Loucy (cell line): ENCODE data around the gene APLN.

ENCODE experiments used
- H2AFZ ChIP-seq: fragments of 200-600 bp; sonication (generic); 2 replicates; pipeline ENCODE4 v1.6.0; 2016; ENCODE audit warnings: antibody characterized with exemption, mild to moderate bottlenecking, low read length, moderate library complexity
- H3F3A ChIP-seq: fragments of 200-600 bp; 2 replicates; pipeline ENCODE4 v1.6.0; 2016; ENCODE audit warnings: antibody characterized with exemption, low read depth, mild to moderate bottlenecking
- H3K27me3 ChIP-seq: fragments of 200-600 bp; sonication (generic); 2 replicates; pipeline ENCODE4 v1.6.1; 2014; ENCODE audit warnings: low read length, mild to moderate bottlenecking; ENCODE audit not compliant: insufficient read depth, poor library complexity, severe bottlenecking
- H3K36me3 ChIP-seq: fragments of 200-600 bp; sonication (generic); 2 replicates; pipeline ENCODE4 v1.6.1; 2016; ENCODE audit warnings: low read length; ENCODE audit not compliant: insufficient read depth
- H3K4me1 ChIP-seq: fragments of 200-600 bp; sonication (generic); 2 replicates; pipeline ENCODE4 v1.5.1; 2014; ENCODE audit warnings: low read length, mild to moderate bottlenecking; ENCODE audit not compliant: insufficient read depth, poor library complexity, severe bottlenecking
- H3K4me2 ChIP-seq: fragments of 200-600 bp; sonication (generic); 2 replicates; pipeline ENCODE4 v1.6.0; 2014; ENCODE audit warnings: antibody characterized with exemption, low read length, low read depth, mild to moderate bottlenecking; ENCODE audit not compliant: poor library complexity, severe bottlenecking
- H3K4me3 ChIP-seq: fragments of 200-600 bp; sonication (generic); 2 replicates; pipeline ENCODE4 v1.5.1; 2014; ENCODE audit warnings: low read length, mild to moderate bottlenecking, mixed read lengths; ENCODE audit not compliant: poor library complexity, severe bottlenecking
- H3K79me2 ChIP-seq: fragments of 200-600 bp; sonication (generic); 2 replicates; pipeline ENCODE4 v1.6.1; 2014; ENCODE audit warnings: low read length; ENCODE audit not compliant: insufficient read depth
- H3K9ac ChIP-seq: fragments of 200-600 bp; sonication (generic); 2 replicates; pipeline ENCODE4 v1.6.0; 2014; ENCODE audit warnings: mild to moderate bottlenecking, low read depth, low read length, moderate library complexity; ENCODE audit not compliant: poor library complexity, severe bottlenecking
- H3K9me2 ChIP-seq: fragments of 200-600 bp; sonication (generic); replicated peaks from 2 replicates; pipeline ENCODE4 v1.6.1; 2016; ENCODE audit warnings: low read depth, low read length, mixed read lengths
- H3K9me3 ChIP-seq: fragments of 200-600 bp; sonication (generic); 2 replicates; pipeline ENCODE4 v1.6.1; 2014; ENCODE audit warnings: mild to moderate bottlenecking, antibody characterized with exemption, low read length, low read depth; ENCODE audit not compliant: insufficient read depth
- H4K20me1 ChIP-seq: fragments of 200-600 bp; sonication (generic); 2 replicates; pipeline ENCODE4 v1.6.0; 2014; ENCODE audit warnings: antibody characterized with exemption, low read length, mild to moderate bottlenecking; ENCODE audit not compliant: insufficient read depth, poor library complexity, severe bottlenecking
- EZH2phosphoT487 ChIP-seq: fragments of 200-600 bp; IDR thresholded peaks from 2 replicates; pipeline ENCODE4 v1.6.1; 2018; ENCODE audit warnings: antibody characterized with exemption, mild to moderate bottlenecking, moderate library complexity, borderline replicate concordance
- TF ChIP-seq, protein P1 (sequence below): fragments of 200-600 bp; sonication (generic); conservative IDR thresholded peaks from 2 replicates; pipeline ENCODE4 v1.5.1; 2014; ENCODE audit warnings: mild to moderate bottlenecking, antibody characterized with exemption, low read length

APLN gene

DNA sequence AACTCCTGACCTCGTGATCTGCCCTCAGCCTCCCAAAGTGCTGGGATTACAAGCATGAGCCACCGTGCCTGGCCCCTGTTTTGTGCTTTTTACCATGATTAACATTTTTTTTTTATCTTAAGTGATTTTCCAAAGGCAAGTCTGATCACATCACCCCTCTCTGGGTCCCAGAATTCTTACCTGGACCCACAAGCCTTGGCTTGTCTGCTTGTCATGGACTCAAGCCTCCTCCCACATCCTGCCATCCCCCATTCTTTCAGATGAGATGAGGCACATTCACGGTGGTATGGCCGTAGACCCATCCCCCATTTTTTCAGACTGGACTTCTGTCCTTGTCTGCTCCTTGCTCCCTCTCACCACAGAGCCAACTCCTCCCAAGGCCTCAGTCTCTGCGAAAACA, 55.3 kb downstream of the APLN start:
- Histone ChIP-seq H3K9me3 (no peaks in the 10 kb centered on the region), H3K9me2 (no peaks in the 10 kb centered on the region), H4K20me1 (no peaks in the 10 kb centered on the region), H3K27me3 (no peaks in the 10 kb centered on the region), H3K4me3 (no peak overlapping the region), H3K36me3 (no peaks in the 10 kb centered on the region), H2AFZ (no peak overlapping the region), H3K79me2 (no peaks in the 10 kb centered on the region), H3F3A (no peaks in the 10 kb centered on the region), H3K4me2 (no peak overlapping the region), H3K9ac (no peak overlapping the region), H3K4me1 (no peaks in the 10 kb centered on the region)
- TF ChIP-seq, protein P1, sequence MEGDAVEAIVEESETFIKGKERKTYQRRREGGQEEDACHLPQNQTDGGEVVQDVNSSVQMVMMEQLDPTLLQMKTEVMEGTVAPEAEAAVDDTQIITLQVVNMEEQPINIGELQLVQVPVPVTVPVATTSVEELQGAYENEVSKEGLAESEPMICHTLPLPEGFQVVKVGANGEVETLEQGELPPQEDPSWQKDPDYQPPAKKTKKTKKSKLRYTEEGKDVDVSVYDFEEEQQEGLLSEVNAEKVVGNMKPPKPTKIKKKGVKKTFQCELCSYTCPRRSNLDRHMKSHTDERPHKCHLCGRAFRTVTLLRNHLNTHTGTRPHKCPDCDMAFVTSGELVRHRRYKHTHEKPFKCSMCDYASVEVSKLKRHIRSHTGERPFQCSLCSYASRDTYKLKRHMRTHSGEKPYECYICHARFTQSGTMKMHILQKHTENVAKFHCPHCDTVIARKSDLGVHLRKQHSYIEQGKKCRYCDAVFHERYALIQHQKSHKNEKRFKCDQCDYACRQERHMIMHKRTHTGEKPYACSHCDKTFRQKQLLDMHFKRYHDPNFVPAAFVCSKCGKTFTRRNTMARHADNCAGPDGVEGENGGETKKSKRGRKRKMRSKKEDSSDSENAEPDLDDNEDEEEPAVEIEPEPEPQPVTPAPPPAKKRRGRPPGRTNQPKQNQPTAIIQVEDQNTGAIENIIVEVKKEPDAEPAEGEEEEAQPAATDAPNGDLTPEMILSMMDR: no peak
- no peak for TF ChIP-seq EZH2phosphoT487

GRCh38 chrX:129597905-129598304, 56.9 kb downstream of the APLN start:
- Histone ChIP-seq H3K27me3 (no peaks in the 10 kb centered on the region), H3K4me3 (no peak overlapping the region), H3F3A (no peaks in the 10 kb centered on the region), H2AFZ (no peak overlapping the region), H3K9me2 (no peaks in the 10 kb centered on the region), H3K4me2 (no peak overlapping the region), H3K79me2 (no peaks in the 10 kb centered on the region), H3K36me3 (no peaks in the 10 kb centered on the region), H3K9me3 (no peaks in the 10 kb centered on the region), H3K9ac (no peak overlapping the region), H4K20me1 (no peaks in the 10 kb centered on the region), H3K4me1 (no peaks in the 10 kb centered on the region)
- TF ChIP-seq, protein P1: no peak
- no peak for TF ChIP-seq EZH2phosphoT487

DNA sequence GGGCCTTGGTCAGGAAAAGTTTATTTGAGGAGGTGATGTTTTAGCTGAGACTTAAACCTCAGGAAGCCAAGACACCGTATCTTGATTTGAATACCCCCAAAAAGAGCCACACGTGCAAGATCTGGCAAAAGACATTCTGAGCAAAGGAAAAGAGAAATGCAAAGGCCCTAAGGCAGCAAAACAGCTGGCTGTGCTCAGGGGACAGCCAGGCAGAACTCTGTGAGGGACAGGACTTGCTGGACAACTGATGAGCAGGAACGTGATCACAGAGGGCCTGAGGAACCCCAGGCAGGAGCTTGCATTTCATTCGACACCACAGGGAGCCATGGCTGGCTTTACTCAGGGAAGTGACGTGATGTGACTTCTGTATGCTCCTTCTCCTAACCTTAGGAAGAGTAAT, 58.7 kb downstream of the APLN start:
- TF ChIP-seq, protein P1: no peak
- TF ChIP-seq EZH2phosphoT487: no peak
- no peaks in the 10 kb centered on the region for H3K27me3 ChIP-seq
- H3K79me2 ChIP-seq: no peaks in the 10 kb centered on the region
- H3K9me3 ChIP-seq: no peaks in the 10 kb centered on the region
- no peaks in the 10 kb centered on the region for H3K4me1 ChIP-seq
- no peaks in the 10 kb centered on the region for H3K9me2 ChIP-seq
- H3K4me3 ChIP-seq: no peak overlapping the region
- no peaks in the 10 kb centered on the region for H3F3A ChIP-seq
- H4K20me1 ChIP-seq: no peaks in the 10 kb centered on the region
- H2AFZ ChIP-seq: no peak overlapping the region
- no peak overlapping the region for H3K4me2 ChIP-seq
- H3K9ac ChIP-seq: no peak overlapping the region
- H3K36me3 ChIP-seq: no peaks in the 10 kb centered on the region; the same call in 1 of the 2 replicates
